ENCODE data around the gene NFAT5.

Gene NFAT5

DNA sequence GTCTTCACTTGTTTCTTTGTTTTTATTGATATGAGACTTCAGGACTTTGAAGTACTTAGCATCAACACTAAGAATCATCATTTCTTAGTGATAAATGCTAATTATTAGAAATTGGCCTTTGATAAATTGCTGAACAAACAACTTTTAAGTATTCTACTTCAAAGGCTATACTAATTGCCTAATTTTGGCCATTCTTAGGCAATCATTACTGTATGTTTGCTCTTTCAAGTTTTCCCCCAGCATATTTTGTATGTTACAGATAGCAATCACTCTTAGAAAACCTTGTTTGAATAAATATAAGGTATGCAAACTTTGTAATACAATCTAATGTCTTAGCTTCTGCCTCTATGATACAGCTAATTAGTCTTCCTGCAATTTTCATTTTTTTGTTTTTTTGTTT lies 114.6 kb downstream of the NFAT5 start:
- no peak for DNase-seq (ENCODE audit: extremely low read depth, low read depth)
- TF ChIP-seq, protein P1, sequence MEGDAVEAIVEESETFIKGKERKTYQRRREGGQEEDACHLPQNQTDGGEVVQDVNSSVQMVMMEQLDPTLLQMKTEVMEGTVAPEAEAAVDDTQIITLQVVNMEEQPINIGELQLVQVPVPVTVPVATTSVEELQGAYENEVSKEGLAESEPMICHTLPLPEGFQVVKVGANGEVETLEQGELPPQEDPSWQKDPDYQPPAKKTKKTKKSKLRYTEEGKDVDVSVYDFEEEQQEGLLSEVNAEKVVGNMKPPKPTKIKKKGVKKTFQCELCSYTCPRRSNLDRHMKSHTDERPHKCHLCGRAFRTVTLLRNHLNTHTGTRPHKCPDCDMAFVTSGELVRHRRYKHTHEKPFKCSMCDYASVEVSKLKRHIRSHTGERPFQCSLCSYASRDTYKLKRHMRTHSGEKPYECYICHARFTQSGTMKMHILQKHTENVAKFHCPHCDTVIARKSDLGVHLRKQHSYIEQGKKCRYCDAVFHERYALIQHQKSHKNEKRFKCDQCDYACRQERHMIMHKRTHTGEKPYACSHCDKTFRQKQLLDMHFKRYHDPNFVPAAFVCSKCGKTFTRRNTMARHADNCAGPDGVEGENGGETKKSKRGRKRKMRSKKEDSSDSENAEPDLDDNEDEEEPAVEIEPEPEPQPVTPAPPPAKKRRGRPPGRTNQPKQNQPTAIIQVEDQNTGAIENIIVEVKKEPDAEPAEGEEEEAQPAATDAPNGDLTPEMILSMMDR (IDR thresholded peaks at IDR 0.05; ENCODE audit: low read depth, low read length): no peak

DNA sequence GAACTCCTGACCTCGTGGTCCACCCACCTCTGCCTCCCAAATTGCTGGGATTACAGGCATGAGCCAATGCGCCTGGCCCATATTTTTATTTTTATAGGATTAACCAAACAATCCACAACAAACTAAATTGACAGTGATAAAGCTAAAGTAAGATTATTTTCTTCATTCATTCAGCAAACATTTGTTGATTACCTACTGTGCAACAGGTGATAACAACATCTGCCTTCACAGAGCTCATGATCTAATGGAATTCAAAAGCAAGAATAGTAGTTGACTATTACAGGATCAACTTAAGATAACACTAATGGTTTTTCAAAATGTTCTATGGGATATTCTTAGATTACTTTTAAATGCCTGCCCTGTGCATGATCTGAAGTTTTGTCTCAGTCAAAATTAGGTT lies 122.8 kb downstream of the NFAT5 start:
- no peak for DNase-seq (ENCODE audit: extremely low read depth, low read depth)
- TF ChIP-seq, protein P1 (IDR thresholded peaks at IDR 0.05; ENCODE audit: low read depth, low read length): no peak

GRCh38 chr16:69691980-69692911 lies 126.5 kb downstream of the NFAT5 start:
- TF ChIP-seq, protein P1 (IDR thresholded peaks at IDR 0.05; ENCODE audit: low read depth, low read length): no peak
- DNase-seq (ENCODE audit: extremely low read depth, low read depth): no peak

DNA sequence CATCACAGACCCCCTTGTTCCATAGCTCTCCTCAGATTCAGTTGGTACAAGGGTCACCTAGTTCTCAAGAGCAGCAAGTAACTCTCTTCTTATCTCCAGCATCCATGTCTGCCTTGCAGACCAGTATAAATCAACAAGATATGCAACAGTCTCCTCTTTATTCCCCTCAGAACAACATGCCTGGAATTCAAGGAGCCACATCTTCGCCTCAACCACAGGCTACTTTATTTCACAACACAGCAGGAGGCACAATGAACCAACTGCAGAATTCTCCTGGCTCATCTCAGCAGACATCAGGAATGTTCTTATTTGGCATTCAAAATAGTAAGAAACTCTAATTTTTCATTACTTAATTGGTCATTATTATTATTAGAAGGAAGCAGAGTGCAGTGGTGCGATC lies 128.2 kb downstream of the NFAT5 start:
- TF ChIP-seq, protein P1 (IDR thresholded peaks at IDR 0.05; ENCODE audit: low read depth, low read length): no peak
- DNase-seq (ENCODE audit: extremely low read depth, low read depth): no peak

DNA sequence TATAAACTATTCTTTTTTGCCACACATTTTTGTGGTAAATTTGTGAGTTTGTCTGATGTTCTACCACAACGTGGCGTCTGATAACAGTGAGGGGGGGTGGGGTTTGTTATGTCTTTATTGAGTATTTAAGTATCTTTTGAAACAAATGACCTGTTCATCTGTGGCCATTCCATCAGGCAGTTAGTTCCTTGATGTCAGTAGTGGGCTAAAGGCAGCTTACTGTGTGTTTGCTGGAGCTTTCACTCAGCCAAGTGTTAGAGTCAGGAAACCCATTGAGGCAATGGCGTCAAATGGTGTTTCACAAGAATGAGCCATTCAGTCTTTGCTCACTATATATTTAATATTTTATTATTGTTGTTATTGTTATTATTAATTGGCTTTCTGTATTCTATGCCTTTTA lies 132.6 kb downstream of the NFAT5 start:
- DNase-seq (ENCODE audit: extremely low read depth, low read depth): no peak

DNA sequence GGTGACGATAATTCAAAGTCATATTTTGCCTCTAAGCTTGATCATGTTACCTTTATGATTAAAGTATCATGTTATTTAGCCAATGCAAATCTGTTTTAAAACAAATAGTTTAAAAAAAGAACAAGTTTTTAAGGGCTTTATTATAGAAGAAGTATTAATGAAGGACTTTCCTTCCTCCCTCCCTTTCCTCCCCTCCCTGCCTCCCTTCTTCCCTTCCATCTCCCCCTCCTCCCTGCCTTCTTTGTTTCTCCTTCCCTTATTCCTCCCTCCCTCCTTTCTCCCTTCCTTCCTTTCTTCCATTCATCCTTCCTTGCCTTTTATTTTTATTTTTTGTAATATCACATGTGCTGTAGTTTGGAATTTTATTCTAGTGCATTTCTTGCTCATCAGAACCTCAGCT lies 134.1 kb downstream of the NFAT5 start:
- TF ChIP-seq, protein P1 (IDR thresholded peaks at IDR 0.05; ENCODE audit: low read depth, low read length): no peak
- DNase-seq (ENCODE audit: extremely low read depth, low read depth): no peak

More for the DNA sequence above, 132.6 kb downstream of the NFAT5 start:
- TF ChIP-seq, protein P1 (IDR thresholded peaks at IDR 0.05; ENCODE audit: low read depth, low read length): no peak

- no peak for DNase-seq (ENCODE audit: extremely low read depth, low read depth)
- TF ChIP-seq, protein P1 (IDR thresholded peaks at IDR 0.05; ENCODE audit: low read depth, low read length): no peak
These were observed 135.7 kb downstream of the NFAT5 start for GRCh38 chr16:69701452-69701851.
